H1 (cell line): ENCODE measurements around the gene PLCL2. TPM values are rescaled to one million over a fixed set of nuclear protein-coding genes. Genes with fewer than 3 reads are reported as not detected.

Source experiments
- BCL11A ChIP-seq, 2 experiments: IDR thresholded peaks; one replicate each; pipeline ENCODE4 v1.6.1; 2011; ENCODE audit warnings: low read depth in 2 of 2, low read length in 2 of 2, mild to moderate bottlenecking in 2 of 2
- CBX8 ChIP-seq: fragments of 300-800, 300-1000 bp; sonication (generic); IDR thresholded peaks from 2 replicates; pipeline ENCODE4 v1.7.1; 2016; ENCODE audit warnings: low read depth, low read length, borderline replicate concordance
- CREB1 ChIP-seq: IDR thresholded peaks from 2 replicates; pipeline ENCODE4 v1.6.1; 2012; ENCODE audit warnings: inconsistent platforms
- CTCF ChIP-seq, 3 experiments: IDR thresholded peaks; 1 replicate in 2 of 3; 2 replicates in 1 of 3; pipeline versions ENCODE4 v1.5.1 to v1.6.1; 2011; ENCODE audit warnings: low read length in 3 of 3, mild to moderate bottlenecking in 3 of 3, inconsistent platforms in 2 of 3, low read depth in 1 of 3, moderate library complexity in 1 of 3; ENCODE audit not compliant: insufficient read depth in 1 of 3; ENCODE audit errors: control extremely low read depth in 1 of 3
- JUN ChIP-seq: IDR thresholded peaks from 2 replicates; pipeline ENCODE4 v1.6.1; 2011; ENCODE audit warnings: low read depth, mild to moderate bottlenecking, improper control_type of control experiment, low read length
- RAD21 ChIP-seq, 2 experiments: IDR thresholded peaks in 1 of 2; conservative IDR thresholded peaks in 1 of 2; 2 replicates each; pipeline ENCODE4 v1.6.1; 2011; ENCODE audit warnings: low read depth in 2 of 2, low read length in 2 of 2, improper control_type of control experiment in 1 of 2, inconsistent platforms in 1 of 2, mild to moderate bottlenecking in 1 of 2, moderate library complexity in 1 of 2
- ZNF274 ChIP-seq: IDR thresholded peaks from 2 replicates; pipeline ENCODE4 v1.7.0; 2012; ENCODE audit warnings: low read length, borderline replicate concordance; ENCODE audit errors: extremely low read depth
- polyA plus RNA-seq, 7 experiments: library from polyadenylated mRNA; depleted of rRNA in 3 of 7; stranded (reverse) in 5 of 7; unstranded in 2 of 7; fragments of >200 nt in 5 of 7; fragments of 200-250 nt in 2 of 7; gene quantifications; 1 replicate in 5 of 7; 2 replicates in 1 of 7; 4 replicates in 1 of 7; pipeline versions ENCODE4 v1.2.1 to v1.2.3, GENCODE V29; 2011 to 2013; ENCODE audit warnings: missing spikeins in 2 of 7, mixed read lengths in 2 of 7
- total RNA-seq: library from RNA; stranded (reverse); fragmentation: NEBNext Ultra II Directional; extraction: Animal tissue kit (Norgen Biotek cat#: 25700); gene quantifications from 2 replicates; pipeline ENCODE4 v1.2.1, GENCODE V29; 2021

PLCL2 gene
- total and polyA plus RNA-seq, 2 of the 8 experiments (the other 6 are each of a cell fraction or from before 2014, with no cell fraction given) = 3.5 to 6.8 TPM

GRCh38 chr3:17120115-17120514 is 235.4 kb downstream of the PLCL2 start (continued):
- no peak for TF ChIP-seq BCL11A (IDR thresholded peaks at IDR 0.05; ENCODE audit: low read depth in 2 of 2, low read length in 2 of 2)
- no peak for TF ChIP-seq CBX8
- no peak for TF ChIP-seq JUN
- no peak for TF ChIP-seq ZNF274
- TF ChIP-seq CREB1 = no peak
- no peak for TF ChIP-seq CTCF (IDR thresholded peaks at IDR 0.05; ENCODE audit: control extremely low read depth in 1 of 3, insufficient read depth in 1 of 3, low read depth in 1 of 3, low read length in 3 of 3)
- TF ChIP-seq RAD21 (IDR thresholded peaks at IDR 0.05 in 1 of 2, conservative IDR thresholded peaks at IDR 0.05 in 1 of 2; ENCODE audit: low read depth in 2 of 2, low read length in 2 of 2) = no peak
